SK-N-MC (cell line): ENCODE measurements around the gene MRPS6.

Experiments
- DNase-seq: peaks from one replicate; pipeline ENCODE4 v3.0.0-alpha.2; 2011; ENCODE audit warnings: low read depth, low spot score
- H3K27ac ChIP-seq: fragments of 200-600 bp; sonication (generic); 2 replicates; pipeline ENCODE4 v1.5.1; 2016; ENCODE audit warnings: mixed run types
- H3K36me3 ChIP-seq: fragments of 200-600 bp; sonication (generic); 2 replicates; pipeline ENCODE4 v1.6.1; 2017; ENCODE audit warnings: antibody characterized with exemption, low read length, mixed read lengths; ENCODE audit not compliant: insufficient read depth
- H3K4me3 ChIP-seq: fragments of 200-600 bp; sonication (generic); 2 replicates; pipeline ENCODE4 v1.5.1; 2016
- H3K9ac ChIP-seq: fragments of 200-600 bp; sonication (generic); 2 replicates; pipeline ENCODE4 v1.8.0; 2017; ENCODE audit warnings: mixed run types, mixed read lengths; ENCODE audit not compliant: insufficient read length
- H3K9me3 ChIP-seq: fragments of 200-600 bp; sonication (generic); 2 replicates; pipeline ENCODE4 v1.6.1; 2017; ENCODE audit warnings: low read depth, mild to moderate bottlenecking, antibody characterized with exemption, low read length, moderate library complexity, mixed read lengths
- EZH2 ChIP-seq: fragments of 200-600 bp; sonication (generic); IDR thresholded peaks from one replicate; pipeline ENCODE4 v1.6.1; 2017; ENCODE audit warnings: antibody characterized with exemption
- FOXP2 ChIP-seq: optimal IDR thresholded peaks from 2 replicates; pipeline ENCODE3; 2011; ENCODE audit warnings: mild to moderate bottlenecking, moderate library complexity; ENCODE audit not compliant: insufficient read depth; ENCODE audit errors: extremely low read length, control extremely low read depth
- POLR2AphosphoS5 ChIP-seq: IDR thresholded peaks from 2 replicates; pipeline ENCODE4 v1.6.1; 2012; ENCODE audit warnings: mild to moderate bottlenecking, low read depth, low read length, borderline replicate concordance

Gene MRPS6

GRCh38 chr21:34086887-34087306, 13.5 kb downstream of the MRPS6 start:
- 0 out of 2 replicates have a peak, but pooled peaks cover 10% of the 10 kb centered on the region for H3K36me3 ChIP-seq
- H3K9me3 ChIP-seq, result no peaks in the 10 kb centered on the region
- no peak overlapping the region for H3K27ac ChIP-seq
- TF ChIP-seq EZH2 (no peak), POLR2AphosphoS5 (no peak), FOXP2 (no peak)
- no peak overlapping the region for H3K9ac ChIP-seq
- H3K4me3 ChIP-seq, result no peak overlapping the region
- DNase-seq, result no peak

- no peaks in the 10 kb centered on the region for H3K36me3 ChIP-seq
These were observed 15.4 kb downstream of the MRPS6 start for GRCh38 chr21:34088752-34089151.

GRCh38 chr21:34091032-34091431, 17.7 kb downstream of the MRPS6 start:
- Histone ChIP-seq H3K4me3 (no peak overlapping the region), H3K9me3 (no peaks in the 10 kb centered on the region), H3K36me3 (peaks cover 14% of the 10 kb centered on the region; the same call in 1 of the 2 replicates), H3K27ac (no peak overlapping the region), H3K9ac (no peak overlapping the region)
- no peak for TF ChIP-seq FOXP2
- no peak for TF ChIP-seq EZH2
- no peak for TF ChIP-seq POLR2AphosphoS5
- DNase-seq, result no peak

More at GRCh38 chr21:34088752-34089151, 15.4 kb downstream of the MRPS6 start:
- Histone ChIP-seq H3K9me3 (no peaks in the 10 kb centered on the region), H3K9ac (no peak overlapping the region), H3K27ac (no peak overlapping the region), H3K4me3 (no peak overlapping the region)
- no peak for TF ChIP-seq FOXP2
- TF ChIP-seq EZH2, result no peak
- no peak for TF ChIP-seq POLR2AphosphoS5
- DNase-seq, result no peak

GRCh38 chr21:34091607-34092006, 18.2 kb downstream of the MRPS6 start:
- Histone ChIP-seq H3K36me3 (peaks cover 17% of the 10 kb centered on the region; the same call in 1 of the 2 replicates), H3K9ac (no peak overlapping the region), H3K9me3 (no peaks in the 10 kb centered on the region), H3K4me3 (no peak overlapping the region), H3K27ac (no peak overlapping the region)
- no peak for DNase-seq
- TF ChIP-seq POLR2AphosphoS5, result no peak

- H3K4me3 ChIP-seq, result no peak overlapping the region
- H3K9me3 ChIP-seq, result no peaks in the 10 kb centered on the region
- DNase-seq, result no peak
- no peak overlapping the region for H3K9ac ChIP-seq
- H3K36me3 ChIP-seq, result peaks cover 17% of the 10 kb centered on the region; the same call in 1 of the 2 replicates
- H3K27ac ChIP-seq, result no peak overlapping the region
- TF ChIP-seq FOXP2, result no peak
- TF ChIP-seq EZH2, result no peak
- no peak for TF ChIP-seq POLR2AphosphoS5
These were observed 19.0 kb downstream of the MRPS6 start for GRCh38 chr21:34092262-34092921.

- H3K27ac ChIP-seq, result no peak overlapping the region
- peaks cover 17% of the 10 kb centered on the region; the same call in 1 of the 2 replicates for H3K36me3 ChIP-seq
- H3K4me3 ChIP-seq, result no peak overlapping the region
- no peak for DNase-seq
- no peak overlapping the region for H3K9ac ChIP-seq
- no peaks in the 10 kb centered on the region for H3K9me3 ChIP-seq
- TF ChIP-seq EZH2 (no peak), FOXP2 (no peak), POLR2AphosphoS5 (no peak)
These were observed 19.7 kb downstream of the MRPS6 start for GRCh38 chr21:34093083-34093482.

- Histone ChIP-seq H3K36me3 (peaks cover 17% of the 10 kb centered on the region; the same call in 1 of the 2 replicates), H3K27ac (no peak overlapping the region), H3K9ac (no peak overlapping the region), H3K9me3 (no peaks in the 10 kb centered on the region), H3K4me3 (no peak overlapping the region)
- DNase-seq, result no peak
- TF ChIP-seq POLR2AphosphoS5, result no peak
- TF ChIP-seq FOXP2, result no peak
- no peak for TF ChIP-seq EZH2
These were observed 21.6 kb downstream of the MRPS6 start for GRCh38 chr21:34094949-34095348.

GRCh38 chr21:34097442-34097841, 24.1 kb downstream of the MRPS6 start:
- no peak for DNase-seq
- Histone ChIP-seq H3K36me3 (peaks cover 17% of the 10 kb centered on the region; the same call in 1 of the 2 replicates), H3K9ac (no peak overlapping the region), H3K27ac (no peak overlapping the region), H3K4me3 (no peak overlapping the region), H3K9me3 (no peaks in the 10 kb centered on the region)
- no peak for TF ChIP-seq POLR2AphosphoS5
- no peak for TF ChIP-seq FOXP2
- no peak for TF ChIP-seq EZH2

DNA sequence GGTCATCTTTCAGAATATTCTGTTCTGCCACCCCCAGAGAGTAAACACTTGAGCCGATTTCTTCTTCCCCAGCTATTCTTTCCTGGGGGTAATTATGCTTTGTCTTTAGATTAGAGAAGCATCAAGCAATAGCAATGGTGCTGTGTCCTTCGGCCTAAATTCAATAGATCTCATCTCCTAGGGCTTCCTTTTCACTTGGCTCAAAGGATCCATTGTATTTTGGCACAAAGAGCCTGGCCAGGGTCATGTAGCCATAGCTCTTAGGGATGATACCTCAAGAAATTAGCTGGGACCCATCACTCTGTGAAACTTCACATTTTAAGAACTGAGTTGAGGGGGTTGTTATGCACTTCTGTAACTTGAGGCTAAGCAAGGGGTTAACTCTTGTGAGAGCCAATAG, 27.0 kb downstream of the MRPS6 start:
- no peak for TF ChIP-seq POLR2AphosphoS5
- no peak for TF ChIP-seq FOXP2
- TF ChIP-seq EZH2, result no peak
- H3K4me3 ChIP-seq, result no peak overlapping the region
- H3K36me3 ChIP-seq, result peaks cover 14% of the 10 kb centered on the region; the same call in 1 of the 2 replicates
- DNase-seq, result no peak
- H3K9ac ChIP-seq, result no peak overlapping the region
- no peak overlapping the region for H3K27ac ChIP-seq
- H3K9me3 ChIP-seq, result no peaks in the 10 kb centered on the region
